Suppressor macrophage (primary cell): Measurements from ENCODE around the gene FRAS1.
"Not testable (repeated sequence)": the region's sequence is repeated elsewhere in the genome, so short reads cannot be mapped to it uniquely, and the experiment has no call there.

Source experiments
- DNase-seq, 4 experiments: peaks; one replicate each; pipeline ENCODE4 v3.0.0-alpha.2; 2020 to 2022

The FRAS1 gene

GRCh38 chr4:78457751-78458150 is 400.6 kb downstream of the FRAS1 start:
- DNase-seq: no peak

- no peak for DNase-seq
Observed at GRCh38 chr4:78459327-78459726, 402.2 kb downstream of the FRAS1 start.

- no peak for DNase-seq
Observed at GRCh38 chr4:78460368-78460767, 403.2 kb downstream of the FRAS1 start.

GRCh38 chr4:78464265-78464664 is 407.1 kb downstream of the FRAS1 start:
- no peak for DNase-seq

- DNase-seq: not testable (repeated sequence)
Observed at GRCh38 chr4:78467223-78467622, 410.1 kb downstream of the FRAS1 start.

- DNase-seq: no peak
Observed at GRCh38 chr4:78468272-78468671, 411.1 kb downstream of the FRAS1 start.

GRCh38 chr4:78476108-78476704 is 419.1 kb downstream of the FRAS1 start:
- DNase-seq: no peak

GRCh38 chr4:78477276-78477675 is 420.2 kb downstream of the FRAS1 start:
- DNase-seq: peak in 3 of 4 experiments; percentile 10 to 38 (median 23)

- no peak for DNase-seq
Observed at GRCh38 chr4:78478523-78478922, 421.4 kb downstream of the FRAS1 start.

- DNase-seq: no peak
Observed at GRCh38 chr4:78480286-78480685, 423.2 kb downstream of the FRAS1 start.

- peak; percentile 7 to 71 (median 43) for DNase-seq
Observed at GRCh38 chr4:78481180-78481579, 424.1 kb downstream of the FRAS1 start.

- DNase-seq: no peak
Observed at GRCh38 chr4:78482281-78482680, 425.2 kb downstream of the FRAS1 start.

GRCh38 chr4:78483811-78484210 is 426.7 kb downstream of the FRAS1 start:
- DNase-seq: no peak

GRCh38 chr4:78484574-78484973 is 427.5 kb downstream of the FRAS1 start:
- DNase-seq: peak; percentile 1 to 47 (median 24)

- no peak for DNase-seq
Observed at GRCh38 chr4:78493731-78494130, 436.6 kb downstream of the FRAS1 start.

- no peak for DNase-seq
Observed at GRCh38 chr4:78496021-78496643, 439.0 kb downstream of the FRAS1 start.

- not testable (repeated sequence) for DNase-seq
Observed at GRCh38 chr4:78506260-78506659, 449.1 kb downstream of the FRAS1 start.

GRCh38 chr4:78509043-78509442 is 451.9 kb downstream of the FRAS1 start:
- no peak for DNase-seq

GRCh38 chr4:78510108-78510507 is 453.0 kb downstream of the FRAS1 start:
- no peak for DNase-seq

GRCh38 chr4:78510681-78511080 is 453.6 kb downstream of the FRAS1 start:
- DNase-seq: no peak

- no peak for DNase-seq
Observed at GRCh38 chr4:78512357-78512920, 455.3 kb downstream of the FRAS1 start.

GRCh38 chr4:78513411-78513975 is 456.4 kb downstream of the FRAS1 start:
- no peak for DNase-seq

GRCh38 chr4:78517050-78517652 is 460.0 kb downstream of the FRAS1 start:
- peak in 3 of 4 experiments; percentile 15 to 59 (median 42) for DNase-seq
